Duodenal mucosa (tissue), 2 donors: ENCODE data around the gene FBXO42.
"Not testable (repeated sequence)": the region's sequence is repeated elsewhere in the genome, so short reads cannot be mapped to it uniquely, and the experiment has no call there.

Source experiments
- H3K27ac ChIP-seq: one replicate; pipeline ENCODE4 v1.7.0; 2013; ENCODE audit warnings: low read depth, low read length
- H3K27me3 ChIP-seq, 2 donors: one replicate each; pipeline ENCODE4 v1.7.0; 2013; ENCODE audit warnings: low read length in 2 of 2, control low read depth in 1 of 2; ENCODE audit not compliant: insufficient read depth in 2 of 2, control insufficient read depth in 1 of 2
- H3K36me3 ChIP-seq, 2 donors: one replicate each; pipeline ENCODE4 v1.7.0; 2013; ENCODE audit warnings: low read length in 2 of 2, control low read depth in 1 of 2; ENCODE audit not compliant: insufficient read depth in 2 of 2, control insufficient read depth in 1 of 2
- H3K4me1 ChIP-seq, 2 donors: one replicate each; pipeline ENCODE4 v1.7.0; 2013; ENCODE audit warnings: low read length in 2 of 2, control low read depth in 1 of 2; ENCODE audit not compliant: insufficient read depth in 2 of 2, control insufficient read depth in 1 of 2
- H3K4me3 ChIP-seq, 2 donors: one replicate each; pipeline ENCODE4 v1.7.0; 2013; ENCODE audit warnings: low read length in 2 of 2, low read depth in 1 of 2
- H3K9ac ChIP-seq, 2 donors: one replicate each; pipeline ENCODE4 v1.7.0; 2013; ENCODE audit warnings: low read length in 2 of 2, low read depth in 1 of 2
- H3K9me3 ChIP-seq, 2 donors: one replicate each; pipeline ENCODE4 v1.7.0; 2013; ENCODE audit warnings: low read length in 2 of 2, control low read depth in 1 of 2; ENCODE audit not compliant: control insufficient read depth in 1 of 2

The FBXO42 gene

GRCh38 chr1:16266411-16267118, 85.7 kb downstream of the FBXO42 start:
- peaks cover 6 to 19% of the 10 kb centered on the region in 2 donors for H3K4me1 ChIP-seq
- no peak overlapping the region for H3K27ac ChIP-seq
- H3K4me3 ChIP-seq = no peak overlapping the region
- no peaks in the 10 kb centered on the region for H3K9me3 ChIP-seq
- no peaks in the 10 kb centered on the region for H3K27me3 ChIP-seq
- H3K36me3 ChIP-seq = peaks cover 0 to 3% of the 10 kb centered on the region in 2 donors
- no peak overlapping the region for H3K9ac ChIP-seq

GRCh38 chr1:16262067-16262466, 90.2 kb downstream of the FBXO42 start:
- H3K4me1 ChIP-seq = peaks cover 0 to 9% of the 10 kb centered on the region in 2 donors
- peaks cover 0 to 3% of the 10 kb centered on the region in 2 donors for H3K36me3 ChIP-seq
- H3K9ac ChIP-seq = no peak overlapping the region
- H3K27ac ChIP-seq = no peak overlapping the region
- no peaks in the 10 kb centered on the region for H3K27me3 ChIP-seq
- no peaks in the 10 kb centered on the region for H3K9me3 ChIP-seq
- H3K4me3 ChIP-seq = no peak overlapping the region

- H3K9ac ChIP-seq = no peak overlapping the region
- no peaks in the 10 kb centered on the region for H3K27me3 ChIP-seq
- no peaks in the 10 kb centered on the region for H3K9me3 ChIP-seq
- no peak overlapping the region for H3K27ac ChIP-seq
- H3K36me3 ChIP-seq = peaks cover 0 to 5% of the 10 kb centered on the region in 2 donors
- H3K4me1 ChIP-seq = no peaks in the 10 kb centered on the region
- no peak overlapping the region for H3K4me3 ChIP-seq
These were observed 91.5 kb downstream of the FBXO42 start for GRCh38 chr1:16260814-16261213.

- Histone ChIP-seq H3K4me3 (no peak overlapping the region), H3K9me3 (no peaks in the 10 kb centered on the region), H3K27ac (no peak overlapping the region), H3K27me3 (no peaks in the 10 kb centered on the region), H3K9ac (no peak overlapping the region), H3K4me1 (no peaks in the 10 kb centered on the region), H3K36me3 (peaks cover 13 to 27% of the 10 kb centered on the region in 2 donors)
These were observed 93.6 kb downstream of the FBXO42 start for GRCh38 chr1:16258591-16259135.

GRCh38 chr1:16257968-16258367, 94.3 kb downstream of the FBXO42 start:
- Histone ChIP-seq H3K9ac (no peak overlapping the region), H3K27ac (no peak overlapping the region), H3K36me3 (peaks cover 20 to 30% of the 10 kb centered on the region in 2 donors), H3K4me3 (no peak overlapping the region), H3K4me1 (no peaks in the 10 kb centered on the region), H3K9me3 (no peaks in the 10 kb centered on the region), H3K27me3 (no peaks in the 10 kb centered on the region)

GRCh38 chr1:16257556-16257955, 94.7 kb downstream of the FBXO42 start:
- peaks cover 22 to 28% of the 10 kb centered on the region in 2 donors for H3K36me3 ChIP-seq
- not testable (repeated sequence) for H3K4me1 ChIP-seq, H3K27ac ChIP-seq, H3K4me3 ChIP-seq, H3K9ac ChIP-seq, H3K27me3 ChIP-seq, H3K9me3 ChIP-seq

GRCh38 chr1:16256478-16256877, 95.8 kb downstream of the FBXO42 start:
- no peaks in the 10 kb centered on the region for H3K4me1 ChIP-seq
- H3K4me3 ChIP-seq = no peak overlapping the region
- H3K9me3 ChIP-seq = no peaks in the 10 kb centered on the region
- H3K27me3 ChIP-seq = no peaks in the 10 kb centered on the region
- H3K27ac ChIP-seq = no peak overlapping the region
- H3K36me3 ChIP-seq = peaks cover 28 to 31% of the 10 kb centered on the region in 2 donors
- H3K9ac ChIP-seq = no peak overlapping the region

- Histone ChIP-seq H3K27ac (no peak overlapping the region), H3K4me1 (peaks cover 1 to 7% of the 10 kb centered on the region in 2 donors), H3K4me3 (no peak overlapping the region)
These were observed 97.9 kb downstream of the FBXO42 start for GRCh38 chr1:16254263-16254928.

GRCh38 chr1:16253332-16253922, 98.9 kb downstream of the FBXO42 start:
- Histone ChIP-seq H3K4me1 (peaks cover 11 to 17% of the 10 kb centered on the region in 2 donors), H3K4me3 (no peak overlapping the region), H3K27me3 (no peaks in the 10 kb centered on the region), H3K27ac (no peak overlapping the region), H3K9me3 (no peaks in the 10 kb centered on the region), H3K9ac (no peak overlapping the region), H3K36me3 (peaks cover 36 to 42% of the 10 kb centered on the region in 2 donors)

More at GRCh38 chr1:16254263-16254928, 97.9 kb downstream of the FBXO42 start:
- Histone ChIP-seq H3K9me3 (no peaks in the 10 kb centered on the region), H3K36me3 (peaks cover 36 to 42% of the 10 kb centered on the region in 2 donors), H3K27me3 (no peaks in the 10 kb centered on the region), H3K9ac (no peak overlapping the region)

- H3K4me1 ChIP-seq = peaks cover 16 to 22% of the 10 kb centered on the region in 2 donors
- H3K9me3 ChIP-seq = no peaks in the 10 kb centered on the region
- peaks cover 36 to 42% of the 10 kb centered on the region in 2 donors for H3K36me3 ChIP-seq
- H3K27ac ChIP-seq = no peak overlapping the region
- no peak overlapping the region for H3K4me3 ChIP-seq
- H3K27me3 ChIP-seq = no peaks in the 10 kb centered on the region
- no peak overlapping the region for H3K9ac ChIP-seq
These were observed 99.4 kb downstream of the FBXO42 start for GRCh38 chr1:16252912-16253311.
